ENCODE results near the gene NBAS. TPM values are rescaled to one million over a fixed set of nuclear protein-coding genes. Genes with fewer than 3 reads are reported as not detected.

Gene NBAS
- total RNA-seq, 1 experiment from 2014 or later, result 28.9 TPM

DNA sequence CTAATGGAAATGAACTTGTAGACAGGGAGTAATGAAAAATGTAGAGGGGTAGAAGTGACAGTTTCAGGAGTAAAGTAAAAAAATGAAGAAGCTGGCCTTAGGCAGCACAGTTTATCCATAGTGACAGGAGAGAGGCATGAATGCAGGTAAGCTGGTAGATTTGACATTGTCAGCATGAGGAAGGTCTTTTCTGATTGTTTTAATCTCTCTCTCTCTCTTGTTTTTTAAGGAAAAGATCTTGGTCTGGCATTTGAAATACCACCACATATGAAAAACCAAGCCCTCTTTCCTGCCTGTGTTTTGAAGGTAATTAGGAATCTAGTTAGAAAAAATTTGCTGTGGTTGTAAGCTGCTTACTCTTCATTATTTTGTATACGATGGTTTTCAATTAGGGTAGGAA is 44.6 kb upstream of the NBAS start:
- H3K27ac ChIP-seq, result no peak overlapping the region
- H3K4me3 ChIP-seq, result no peak overlapping the region
- ChIA-PET POLR2A (ENCODE audit: unreplicated experiment) (no interaction called here), CTCF (no interaction called here)
- H3K79me2 ChIP-seq (ENCODE audit: low read depth), result no peaks in the 10 kb centered on the region
- DNase-seq, result no peak
- H2AFZ ChIP-seq, result no peak overlapping the region
- H3F3A ChIP-seq (ENCODE audit: insufficient read depth, low read depth), result no peaks in the 10 kb centered on the region
- no peaks in the 10 kb centered on the region for H3K27me3 ChIP-seq (ENCODE audit: insufficient read depth, low read depth)
- H3K4me2 ChIP-seq, result no peak overlapping the region
- no peaks in the 10 kb centered on the region for H3K4me1 ChIP-seq (replicated peaks; ENCODE audit: insufficient read depth)
- TF ChIP-seq EZH2 (IDR thresholded peaks at IDR 0.05; ENCODE audit: low read depth), result no peak
- TF ChIP-seq, protein P1, sequence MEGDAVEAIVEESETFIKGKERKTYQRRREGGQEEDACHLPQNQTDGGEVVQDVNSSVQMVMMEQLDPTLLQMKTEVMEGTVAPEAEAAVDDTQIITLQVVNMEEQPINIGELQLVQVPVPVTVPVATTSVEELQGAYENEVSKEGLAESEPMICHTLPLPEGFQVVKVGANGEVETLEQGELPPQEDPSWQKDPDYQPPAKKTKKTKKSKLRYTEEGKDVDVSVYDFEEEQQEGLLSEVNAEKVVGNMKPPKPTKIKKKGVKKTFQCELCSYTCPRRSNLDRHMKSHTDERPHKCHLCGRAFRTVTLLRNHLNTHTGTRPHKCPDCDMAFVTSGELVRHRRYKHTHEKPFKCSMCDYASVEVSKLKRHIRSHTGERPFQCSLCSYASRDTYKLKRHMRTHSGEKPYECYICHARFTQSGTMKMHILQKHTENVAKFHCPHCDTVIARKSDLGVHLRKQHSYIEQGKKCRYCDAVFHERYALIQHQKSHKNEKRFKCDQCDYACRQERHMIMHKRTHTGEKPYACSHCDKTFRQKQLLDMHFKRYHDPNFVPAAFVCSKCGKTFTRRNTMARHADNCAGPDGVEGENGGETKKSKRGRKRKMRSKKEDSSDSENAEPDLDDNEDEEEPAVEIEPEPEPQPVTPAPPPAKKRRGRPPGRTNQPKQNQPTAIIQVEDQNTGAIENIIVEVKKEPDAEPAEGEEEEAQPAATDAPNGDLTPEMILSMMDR (conservative IDR thresholded peaks at IDR 0.05), result no peak
- intact Hi-C loops (cut with micrococcal nuclease; ENCODE audit: unreplicated experiment), result no loop called here
- no peaks in the 10 kb centered on the region for H3K9me2 ChIP-seq (ENCODE audit: insufficient read depth)
- peaks cover 83% of the 10 kb centered on the region for H3K36me3 ChIP-seq (ENCODE audit: low read depth)
- no peaks in the 10 kb centered on the region for H3K9me3 ChIP-seq (ENCODE audit: insufficient read depth, low read depth)
- no TSS peak for BruUV-seq (replicated peaks)
- peaks cover 8% of the 10 kb centered on the region for H4K20me1 ChIP-seq (ENCODE audit: insufficient read depth)

DNA sequence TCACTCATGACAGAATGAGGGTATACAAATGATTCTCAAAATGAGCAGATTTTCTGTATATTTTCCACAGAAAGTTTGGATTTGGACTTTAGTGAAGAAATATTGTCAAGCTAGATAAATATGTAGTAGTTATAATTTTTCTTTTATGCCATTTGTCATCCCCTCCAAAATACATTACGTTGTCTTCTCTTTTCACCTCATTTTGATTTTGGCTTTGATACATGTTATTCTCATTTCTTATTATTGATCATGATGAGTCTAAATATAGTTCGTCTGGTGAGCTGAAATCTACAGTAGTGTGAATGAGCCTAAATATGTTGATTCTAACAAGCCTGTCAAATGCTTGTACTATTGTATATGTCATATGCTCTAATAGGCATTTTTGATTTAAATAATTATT is 42.8 kb upstream of the NBAS start:
- peaks cover 80% of the 10 kb centered on the region for H3K36me3 ChIP-seq (ENCODE audit: low read depth)
- no peak overlapping the region for H3K4me3 ChIP-seq
- ChIA-PET CTCF (no interaction called here), POLR2A (ENCODE audit: unreplicated experiment) (no interaction called here)
- H3K9me3 ChIP-seq (ENCODE audit: insufficient read depth, low read depth), result no peaks in the 10 kb centered on the region
- no peak for TF ChIP-seq EZH2 (IDR thresholded peaks at IDR 0.05; ENCODE audit: low read depth)
- TF ChIP-seq, protein P1 (conservative IDR thresholded peaks at IDR 0.05), result no peak
- H3K27ac ChIP-seq, result no peak overlapping the region
- intact Hi-C loops (cut with micrococcal nuclease; ENCODE audit: unreplicated experiment), result no loop called here
- H2AFZ ChIP-seq, result no peak overlapping the region
- DNase-seq, result no peak
- H3K27me3 ChIP-seq (ENCODE audit: insufficient read depth, low read depth), result no peaks in the 10 kb centered on the region
- H3K9me2 ChIP-seq (ENCODE audit: insufficient read depth), result no peaks in the 10 kb centered on the region
- H3K4me2 ChIP-seq, result no peak overlapping the region
- no peaks in the 10 kb centered on the region for H3F3A ChIP-seq (ENCODE audit: insufficient read depth, low read depth)
- H3K4me1 ChIP-seq (replicated peaks; ENCODE audit: insufficient read depth), result no peaks in the 10 kb centered on the region
- no peaks in the 10 kb centered on the region for H3K79me2 ChIP-seq (ENCODE audit: low read depth)
- no TSS peak for BruUV-seq (replicated peaks)
- H4K20me1 ChIP-seq (ENCODE audit: insufficient read depth), result peaks cover 3% of the 10 kb centered on the region

DNA sequence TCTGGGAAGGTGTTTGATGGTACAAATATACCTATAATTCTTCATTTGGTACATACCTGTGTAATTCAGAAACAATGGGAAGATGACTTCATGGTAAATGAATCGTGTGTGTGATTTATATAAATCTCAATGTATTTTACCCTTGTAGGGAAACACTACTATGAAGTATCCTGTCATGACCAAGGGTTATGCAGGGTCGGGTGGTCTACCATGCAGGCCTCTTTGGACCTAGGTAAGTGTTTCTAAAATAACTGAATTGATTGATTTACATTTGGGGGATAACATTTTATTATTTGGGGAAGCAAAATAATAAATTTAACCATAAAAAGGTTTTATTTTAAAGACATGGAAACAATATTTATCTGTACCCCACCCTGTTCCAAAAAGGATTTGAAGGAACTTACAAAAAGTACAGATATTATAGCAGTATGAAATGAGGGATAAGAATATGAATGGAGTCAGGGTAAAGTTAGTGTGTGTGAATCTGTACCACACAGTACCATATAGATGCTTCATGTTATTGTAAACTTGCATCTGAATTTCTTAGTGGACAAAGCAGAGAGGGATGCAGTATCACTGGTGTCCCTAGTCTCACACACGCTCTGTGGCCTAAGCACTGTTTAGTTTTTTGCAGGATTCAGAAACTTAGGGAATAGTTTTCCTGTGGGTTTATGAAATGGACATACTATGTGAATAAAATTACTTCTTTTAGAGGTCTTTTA is 42.1 kb upstream of the NBAS start:
- DNase-seq, result no peak
- CTCF ChIA-PET, result no interaction called here
- H3K27ac ChIP-seq, result no peak overlapping the region
- H3K4me3 ChIP-seq, result no peak overlapping the region
- H3K9me2 ChIP-seq (ENCODE audit: insufficient read depth), result no peaks in the 10 kb centered on the region
- H3K4me2 ChIP-seq, result no peak overlapping the region
- BruUV-seq (replicated peaks), result no TSS peak
- H3K36me3 ChIP-seq (ENCODE audit: low read depth), result peaks cover 86% of the 10 kb centered on the region
- POLR2A ChIA-PET (ENCODE audit: unreplicated experiment), result no interaction called here
- H2AFZ ChIP-seq, result no peak overlapping the region
- no peak for TF ChIP-seq EZH2 (IDR thresholded peaks at IDR 0.05; ENCODE audit: low read depth)
- TF ChIP-seq, protein P1 (conservative IDR thresholded peaks at IDR 0.05), result no peak
- intact Hi-C loops (cut with micrococcal nuclease; ENCODE audit: unreplicated experiment), result no loop called here
- H3K27me3 ChIP-seq (ENCODE audit: insufficient read depth, low read depth), result no peaks in the 10 kb centered on the region
- H3K79me2 ChIP-seq (ENCODE audit: low read depth), result no peaks in the 10 kb centered on the region
- no peaks in the 10 kb centered on the region for H3F3A ChIP-seq (ENCODE audit: insufficient read depth, low read depth)
- no peaks in the 10 kb centered on the region for H3K4me1 ChIP-seq (replicated peaks; ENCODE audit: insufficient read depth)
- no peaks in the 10 kb centered on the region for H3K9me3 ChIP-seq (ENCODE audit: insufficient read depth, low read depth)
- peaks cover 5% of the 10 kb centered on the region for H4K20me1 ChIP-seq (ENCODE audit: insufficient read depth)
